Body of pancreas (tissue), 4 donors: ENCODE measurements around the gene PCDHB8. TPM values are rescaled to one million over a fixed set of nuclear protein-coding genes. Genes with fewer than 3 reads are reported as not detected.
"Not testable (repeated sequence)": the region's sequence is repeated elsewhere in the genome, so short reads cannot be mapped to it uniquely, and the experiment has no call there.

ENCODE experiments used
- ATAC-seq: fragments of 150-250 bp; one replicate; pipeline ENCODE4 v1.9.1; 2016
- DNase-seq, 4 donors: peaks; one replicate each; pipeline ENCODE4 v3.0.0-alpha.2; 2019
- H3K27ac ChIP-seq, 4 donors: fragments of 200-600 bp; sonication (generic); 1 replicate in 3 of 4; 2 replicates in 1 of 4; pipeline versions ENCODE4 v1.5.1 to v1.6.1; 2016 to 2019; ENCODE audit warnings: mild to moderate bottlenecking in 1 of 4, mixed read lengths in 1 of 4, moderate library complexity in 1 of 4
- H3K27me3 ChIP-seq, 2 donors: fragments of 200-600 bp; sonication (generic); one replicate each; pipeline ENCODE4 v1.6.0; 2016; ENCODE audit warnings: mild to moderate bottlenecking in 1 of 2
- H3K36me3 ChIP-seq, 2 donors: fragments of 200-600 bp; sonication (generic); replicated peaks in 1 of 2; 2 replicates each; pipeline ENCODE4 v1.5.1; 2016; ENCODE audit warnings: low read depth in 2 of 2; ENCODE audit not compliant: insufficient read depth in 1 of 2
- H3K4me1 ChIP-seq: fragments of 200-600 bp; sonication (generic); one replicate; pipeline ENCODE4 v1.6.0; 2016
- H3K4me3 ChIP-seq, 2 donors: fragments of 200-600 bp; sonication (generic); 1 replicate in 1 of 2; 2 replicates in 1 of 2; pipeline ENCODE4 v1.5.1; 2016 to 2019
- H3K9me3 ChIP-seq, 3 donors: fragments of 200-600 bp; sonication (generic); 1 replicate in 2 of 3; 2 replicates in 1 of 3; pipeline ENCODE4 v1.5.1; 2016
- CTCF ChIP-seq, 7 experiments: fragments of 450-650 bp in 4 of 7; fragments of 200-600 bp in 3 of 7; sonication (generic) in 3 of 7; IDR thresholded peaks; one replicate each; pipeline ENCODE4 v1.5.1; 2016 to 2019; ENCODE audit warnings: antibody characterized with exemption in 7 of 7
- POLR2A ChIP-seq, 3 donors: fragments of 450-650 bp; IDR thresholded peaks; one replicate each; pipeline ENCODE4 v1.6.1; 2016; ENCODE audit warnings: antibody characterized with exemption in 3 of 3, mild to moderate bottlenecking in 2 of 3
- WGBS, 2 donors: methylation state at CpG; one replicate each; pipeline ENCODE4 v1.1.5; 2017; 5-methylcytosine and 5-hydroxymethylcytosine counted together
- intact Hi-C: fragments of 100-400 bp; cut with DNase I; formaldehyde crosslinking; loops from one replicate; pipeline ENCODE4 v1.15.1; 2023
- total RNA-seq, 2 donors: library from RNA; depleted of rRNA; stranded (reverse); fragments of >200 nt; gene quantifications; one replicate each; pipeline ENCODE4 v1.1.0, GENCODE V29; 2016

Gene PCDHB8
- total RNA-seq, 2 donors from 2014 or later, result 0.33 to 0.52 TPM

DNA sequence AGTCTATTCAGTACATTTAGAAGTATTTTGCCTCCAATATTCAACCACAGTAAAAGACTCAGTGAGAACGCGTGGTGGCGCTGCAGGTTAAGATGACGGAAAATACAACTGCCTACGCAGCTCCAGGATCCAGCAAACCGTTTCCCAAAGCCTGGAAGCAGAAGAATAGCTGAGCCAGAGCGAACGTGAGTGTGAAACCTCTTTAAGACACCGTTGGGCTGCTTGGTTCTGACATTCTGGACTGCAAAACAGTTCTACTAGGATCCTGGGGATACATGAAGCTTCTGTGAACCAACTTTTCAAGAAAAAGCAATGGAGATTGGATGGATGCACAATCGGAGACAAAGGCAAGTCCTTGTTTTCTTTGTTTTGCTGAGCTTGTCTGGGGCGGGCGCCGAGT is 4.7 kb downstream of the PCDHB8 start, which contains the start of gene PCDHB16:
PCDHB16 (plus strand) TSS at position 140 of the 400 bp plus-strand sequence; CDS start at position 313, 173 bp downstream.
- H3K4me3 ChIP-seq, result no peak within 1 kb of the TSS
- H3K4me1 ChIP-seq, result no peaks in the 10 kb centered on the region
- ATAC-seq (peak; percentile 40), DNase-seq (peak; percentile 59 to 71 (median 61))
- H3K36me3 ChIP-seq, result no peaks in the 10 kb centered on the region
- H3K9me3 ChIP-seq, result peaks cover 0 to 42% (median 0%) of the 10 kb centered on the region in 3 donors
- intact Hi-C loops, result no loop called here
- 6 to 11% methylated on average over 13 of the region's 13 CpGs for WGBS, 2 donors
- H3K27ac ChIP-seq, result no peak within 1 kb of the TSS
- TF ChIP-seq CTCF (IDR thresholded peaks at IDR 0.05) (peak in 5 of 7 experiments; percentile 21 to 57 (median 41)), POLR2A (IDR thresholded peaks at IDR 0.05) (peak in 1 of 3 donors; percentile 20)
- no peaks in the 10 kb centered on the region for H3K27me3 ChIP-seq

- ATAC-seq, intact Hi-C loops, H3K4me1 ChIP-seq, H3K27me3 ChIP-seq, H3K4me3 ChIP-seq, H3K27ac ChIP-seq, H3K36me3 ChIP-seq, DNase-seq: not testable (repeated sequence)
- WGBS, 2 donors, result 16 to 46% methylated on average over 4 to 37 of the region's 69 CpGs
- peaks cover 0 to 27% (median 0%) of the 10 kb centered on the region in 3 donors for H3K9me3 ChIP-seq
Measured at GRCh38 chr5:141184117-141184855, 6.7 kb downstream of the PCDHB8 start.

DNA sequence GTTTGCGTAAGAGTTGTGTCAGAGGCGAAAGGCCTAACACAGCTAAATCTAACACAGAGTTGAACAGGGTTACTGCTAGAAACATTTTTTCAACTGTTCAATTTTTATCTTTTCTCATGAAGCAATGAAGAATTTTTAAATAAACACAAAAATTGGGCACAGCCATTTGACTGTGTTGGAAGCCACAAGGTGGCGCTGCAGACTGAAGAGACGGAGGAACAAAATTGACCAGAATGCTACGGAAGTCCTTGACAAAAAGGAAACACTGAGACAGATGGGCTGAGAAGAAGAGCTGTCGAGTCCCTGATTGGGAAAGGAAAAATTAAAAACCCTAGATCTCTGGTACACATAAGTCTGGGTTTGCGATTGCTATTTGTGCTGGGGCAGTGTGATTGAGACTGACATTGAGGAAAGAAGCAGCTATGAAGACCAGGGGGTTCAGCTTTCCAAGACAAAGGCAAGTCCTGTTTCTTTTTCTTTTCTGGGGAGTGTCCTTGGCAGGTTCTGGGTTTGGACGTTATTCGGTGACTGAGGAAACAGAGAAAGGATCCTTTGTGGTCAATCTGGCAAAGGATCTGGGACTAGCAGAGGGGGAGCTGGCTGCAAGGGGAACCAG is 9.4 kb downstream of the PCDHB8 start, which contains the start of gene PCDHB9:
PCDHB9 (plus strand) TSS at position 265 of the 616 bp plus-strand sequence; CDS start at position 423, 158 bp downstream.
- Histone ChIP-seq H3K36me3 (no peaks in the 10 kb centered on the region), H3K4me1 (no peaks in the 10 kb centered on the region), H3K27me3 (no peaks in the 10 kb centered on the region), H3K4me3 (no peak within 1 kb of the TSS), H3K9me3 (peaks cover 0 to 24% (median 0%) of the 10 kb centered on the region in 3 donors), H3K27ac (no peak within 1 kb of the TSS)
- DNase-seq (peak in 3 of 4 donors; percentile 15 to 36 (median 30)), ATAC-seq (no peak)
- intact Hi-C loops, result no loop called here
- TF ChIP-seq POLR2A (IDR thresholded peaks at IDR 0.05), result no peak
- TF ChIP-seq CTCF (IDR thresholded peaks at IDR 0.05), result peak in 6 of 7 experiments; percentile 13 to 31 (median 26)
- 18 to 25% methylated on average over 9 of the region's 9 CpGs for WGBS, 2 donors

DNA sequence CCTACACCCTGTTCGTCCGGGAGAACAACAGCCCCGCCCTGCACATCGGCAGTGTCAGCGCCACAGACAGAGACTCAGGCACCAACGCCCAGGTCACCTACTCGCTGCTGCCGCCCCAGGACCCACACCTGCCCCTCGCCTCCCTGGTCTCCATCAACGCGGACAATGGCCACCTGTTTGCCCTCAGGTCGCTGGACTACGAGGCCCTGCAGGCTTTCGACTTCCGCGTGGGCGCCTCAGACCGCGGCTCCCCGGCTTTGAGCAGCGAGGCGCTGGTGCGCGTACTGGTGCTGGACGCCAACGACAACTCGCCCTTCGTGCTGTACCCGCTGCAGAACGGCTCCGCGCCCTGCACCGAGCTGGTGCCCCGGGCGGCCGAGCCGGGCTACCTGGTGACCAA is 11.1 kb downstream of the PCDHB8 start:
- not testable (repeated sequence) for H3K27me3 ChIP-seq, DNase-seq

GRCh38 chr5:141189131-141189530 is 11.5 kb downstream of the PCDHB8 start:
- intact Hi-C loops, ATAC-seq, H3K27me3 ChIP-seq, H3K27ac ChIP-seq, H3K36me3 ChIP-seq, H3K4me3 ChIP-seq, H3K4me1 ChIP-seq, DNase-seq: not testable (repeated sequence)
- peaks cover 0 to 14% (median 0%) of the 10 kb centered on the region in 3 donors for H3K9me3 ChIP-seq
- WGBS, 2 donors, result 38 to 64% methylated on average over 5 to 15 of the region's 35 CpGs

More for the DNA sequence above, 11.1 kb downstream of the PCDHB8 start:
- peaks cover 0 to 15% (median 0%) of the 10 kb centered on the region in 3 donors for H3K9me3 ChIP-seq
- H3K27ac ChIP-seq, H3K36me3 ChIP-seq, ATAC-seq, H3K4me3 ChIP-seq, H3K4me1 ChIP-seq, intact Hi-C loops: not testable (repeated sequence)
- WGBS, 2 donors, result 19 to 36% methylated on average over 10 to 31 of the region's 37 CpGs

GRCh38 chr5:141192110-141192725 is 14.6 kb downstream of the PCDHB8 start, which contains the start of gene PCDHB10:
Gene PCDHB10 (plus strand): TSS chr5:141192353. CDS start chr5:141192553, 200 bp downstream.
- 5 to 6% methylated on average over 8 to 10 of the region's 10 CpGs for WGBS, 2 donors
- H3K4me1 ChIP-seq, result no peaks in the 10 kb centered on the region
- DNase-seq, result peak in 3 of 4 donors; percentile 20 to 40 (median 26)
- no peaks in the 10 kb centered on the region for H3K36me3 ChIP-seq
- no peak within 1 kb of the TSS for H3K4me3 ChIP-seq
- no peak within 1 kb of the TSS for H3K27ac ChIP-seq
- no peak for ATAC-seq
- intact Hi-C loops, result no loop called here
- TF ChIP-seq CTCF (IDR thresholded peaks at IDR 0.05) (peak in 5 of 7 experiments; percentile 9 to 25 (median 23)), POLR2A (IDR thresholded peaks at IDR 0.05) (no peak)
- peaks cover 0 to 21% (median 0%) of the 10 kb centered on the region in 3 donors for H3K9me3 ChIP-seq
- H3K27me3 ChIP-seq, result no peaks in the 10 kb centered on the region

DNA sequence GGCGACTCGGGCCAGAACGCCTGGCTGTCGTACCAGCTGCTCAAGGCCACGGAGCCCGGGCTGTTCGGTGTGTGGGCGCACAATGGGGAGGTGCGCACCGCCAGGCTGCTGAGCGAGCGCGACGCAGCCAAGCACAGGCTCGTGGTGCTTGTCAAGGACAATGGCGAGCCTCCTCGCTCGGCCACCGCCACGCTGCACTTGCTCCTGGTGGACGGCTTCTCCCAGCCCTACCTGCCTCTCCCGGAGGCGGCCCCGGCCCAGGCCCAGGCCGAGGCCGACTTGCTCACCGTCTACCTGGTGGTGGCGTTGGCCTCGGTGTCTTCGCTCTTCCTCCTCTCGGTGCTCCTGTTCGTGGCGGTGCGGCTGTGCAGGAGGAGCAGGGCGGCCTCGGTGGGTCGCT is 16.7 kb downstream of the PCDHB8 start:
- H3K4me1 ChIP-seq, H3K36me3 ChIP-seq, intact Hi-C loops, H3K27me3 ChIP-seq, ATAC-seq, H3K27ac ChIP-seq, DNase-seq, H3K4me3 ChIP-seq: not testable (repeated sequence)
- H3K9me3 ChIP-seq, result peaks cover 0 to 28% (median 0%) of the 10 kb centered on the region in 3 donors
- WGBS, 2 donors, result 20% methylated on average over 21 of the region's 37 CpGs; no CpG with 5 or more reads in 1 of the 2 donors
